ENCODE results near the gene COLEC12.

COLEC12 gene

DNA sequence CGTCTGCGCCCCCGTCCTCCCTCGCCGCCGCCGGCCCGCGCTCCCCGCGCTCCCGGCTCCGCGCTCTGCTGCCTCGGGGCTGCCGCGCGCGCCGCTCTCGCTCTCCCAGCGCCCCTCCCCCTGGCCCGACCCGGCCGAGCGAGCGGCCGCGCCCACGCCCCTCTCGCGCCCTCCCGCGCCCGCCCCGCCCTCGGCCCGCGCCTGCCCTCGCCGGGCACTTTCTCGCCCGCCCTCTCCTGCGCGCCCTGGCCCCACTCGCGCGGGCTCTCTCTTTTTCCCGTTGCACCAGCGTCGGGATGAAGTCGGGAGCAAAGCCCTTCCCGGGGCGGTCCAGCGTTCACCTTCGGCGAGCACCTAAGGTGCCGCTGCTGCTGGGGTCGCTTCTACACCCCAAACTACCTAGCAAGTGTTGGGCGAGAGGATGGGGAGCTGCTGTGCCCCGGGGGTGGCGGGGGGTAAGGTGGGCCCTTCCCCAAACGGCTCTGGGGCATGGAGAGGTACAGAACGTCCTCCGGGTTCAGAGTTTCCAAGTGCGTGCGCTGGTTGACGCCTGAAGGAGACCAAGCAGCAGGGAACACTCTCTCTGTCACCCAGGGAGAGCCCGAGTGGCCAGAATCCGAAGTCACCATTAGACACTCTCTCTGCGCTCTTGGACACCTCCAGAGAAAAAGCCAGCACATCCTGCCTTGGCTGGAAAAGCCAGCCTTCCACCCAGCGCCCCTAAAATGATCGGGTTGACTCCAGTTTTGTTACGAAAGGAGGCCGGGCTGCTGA is at the start of gene COLEC12:
Gene COLEC12, minus strand, starts transcription at position 70 of the 774 bp plus-strand sequence. CDS start 187 bp downstream, outside the sequence.
- DNase-seq, result no peak

DNA sequence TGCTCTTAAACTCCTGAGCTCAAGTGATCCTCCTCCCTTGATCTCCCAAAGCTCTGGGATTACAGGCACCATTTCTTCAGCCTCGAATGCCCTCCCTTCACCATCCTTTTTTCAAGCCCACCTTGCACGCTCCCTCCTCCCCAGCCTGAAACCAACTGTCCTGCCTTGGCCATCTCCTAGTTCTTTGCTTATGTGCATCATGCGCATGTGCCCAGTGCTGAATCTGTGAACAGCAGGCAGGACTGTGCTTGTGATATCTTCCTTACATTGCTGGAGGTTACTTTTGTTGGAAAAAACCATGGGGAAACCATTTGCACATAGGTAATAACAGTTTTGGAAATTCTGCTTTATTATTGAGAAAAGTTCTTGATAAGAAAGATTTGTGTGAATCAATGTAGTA is 49.5 kb upstream of the COLEC12 start:
- no peak for DNase-seq

DNA sequence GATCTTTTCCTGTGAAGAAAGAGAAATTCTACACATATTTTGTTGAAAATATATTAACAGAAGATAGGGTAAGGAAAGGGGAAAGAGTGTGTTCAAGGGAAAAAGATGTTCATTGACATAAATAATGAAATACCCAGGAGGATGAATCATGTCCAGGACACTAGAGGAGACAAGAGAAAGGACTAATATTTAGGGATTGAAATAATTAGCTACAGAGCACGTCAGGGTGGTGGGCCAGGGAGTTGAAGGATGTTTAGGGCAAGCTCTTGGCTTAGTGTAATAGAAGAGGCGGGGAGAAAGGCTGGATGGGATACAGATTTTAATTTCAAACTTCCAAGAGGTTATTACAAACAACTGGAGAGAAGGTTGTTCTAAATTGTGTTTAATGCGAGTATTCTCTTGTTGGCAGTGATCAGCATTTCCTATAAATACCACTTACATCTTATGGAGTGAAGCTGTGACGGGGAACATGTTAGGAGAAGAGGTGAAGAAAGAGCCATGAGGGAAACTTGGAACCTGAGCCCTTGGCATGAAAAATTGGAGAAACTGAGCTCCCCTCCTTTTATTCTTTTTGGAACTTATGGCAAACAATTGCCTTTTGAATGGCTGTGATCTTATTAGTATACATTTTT is 43.1 kb upstream of the COLEC12 start:
- DNase-seq, result no peak

DNA sequence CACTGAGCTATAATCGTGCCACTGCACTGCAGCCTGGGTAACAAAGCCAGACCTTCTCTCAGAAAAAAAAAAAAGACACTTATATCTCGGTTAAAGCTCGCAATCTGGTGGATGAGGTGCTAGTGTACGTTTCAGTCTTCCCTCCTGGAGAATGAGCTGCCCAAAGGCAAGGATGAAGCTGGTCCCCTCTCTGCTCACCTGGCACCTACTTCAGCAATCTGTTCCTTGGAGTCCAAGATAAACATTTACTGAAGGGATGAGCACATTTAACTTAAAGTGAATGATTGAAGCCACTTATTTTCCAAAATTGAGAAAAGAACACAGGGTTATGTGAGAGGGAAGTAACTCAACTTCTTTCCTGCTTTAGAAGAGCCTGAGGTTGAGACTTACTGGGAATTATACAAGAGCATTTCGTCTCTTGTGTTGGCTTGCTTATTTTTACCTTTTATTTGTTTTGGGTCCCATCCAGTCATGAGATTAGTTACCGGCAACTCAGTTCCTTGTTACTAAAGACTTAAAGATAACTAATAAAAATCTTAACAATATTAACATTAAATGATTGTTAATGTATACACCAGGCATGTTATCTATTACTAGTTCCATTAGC is 33.6 kb upstream of the COLEC12 start:
- DNase-seq, result no peak

DNA sequence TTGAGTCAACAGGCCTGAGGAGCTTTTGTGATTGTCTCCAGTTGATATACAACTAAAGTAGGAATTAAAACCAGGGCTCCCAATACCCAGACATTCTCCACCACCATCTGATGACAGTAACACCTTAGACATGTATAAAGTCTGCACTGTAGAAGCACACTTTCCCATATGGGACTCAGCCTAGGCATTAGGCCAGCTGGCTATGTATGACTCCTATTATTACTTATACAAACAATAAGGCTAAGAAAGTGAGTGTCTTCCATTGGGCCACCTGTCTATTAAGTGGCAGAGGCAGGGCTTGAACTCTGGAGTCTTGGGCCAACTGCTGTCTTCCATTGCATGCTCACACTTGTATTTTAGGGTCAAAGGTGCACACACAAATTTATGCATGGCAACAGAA is 32.1 kb upstream of the COLEC12 start:
- DNase-seq, result no peak

DNA sequence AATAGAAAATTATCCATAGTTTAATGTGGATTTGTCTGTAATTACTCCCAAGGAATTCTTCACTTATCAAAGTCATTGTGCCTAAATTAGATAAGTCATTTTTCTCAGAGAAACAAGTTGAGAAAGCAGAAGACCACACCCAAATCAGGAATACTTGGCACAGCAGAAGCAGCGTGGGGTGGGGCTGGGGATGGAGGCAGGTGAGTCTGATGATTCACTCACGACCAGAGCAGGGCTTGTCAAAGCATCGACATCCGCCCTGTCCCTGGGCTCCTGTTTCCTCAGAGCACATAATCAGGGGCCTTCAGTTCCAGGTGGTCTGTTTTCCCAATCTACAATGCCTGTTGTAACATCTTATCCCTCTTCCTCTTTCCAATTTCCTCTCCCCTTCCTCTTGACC is 31.5 kb upstream of the COLEC12 start:
- no peak for DNase-seq

DNA sequence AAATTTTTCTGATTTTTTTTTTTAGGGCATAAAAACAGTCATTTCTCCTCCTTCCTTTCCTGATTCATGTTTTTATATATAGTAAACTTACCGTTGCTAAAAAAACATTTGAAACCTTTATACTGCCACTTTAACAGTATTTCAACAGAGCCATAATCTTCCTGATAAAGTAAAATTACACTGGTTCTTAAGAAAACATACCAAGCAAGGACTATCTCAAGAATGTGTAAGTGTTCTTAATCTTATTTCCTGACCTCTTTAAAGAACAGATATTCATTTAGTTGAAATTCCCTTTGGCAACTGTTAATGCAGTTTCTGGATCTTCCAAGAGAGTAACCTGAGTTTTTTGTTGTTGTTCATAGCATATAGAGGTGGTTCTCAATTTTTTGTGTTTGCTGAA is 26.6 kb upstream of the COLEC12 start:
- no peak for DNase-seq

DNA sequence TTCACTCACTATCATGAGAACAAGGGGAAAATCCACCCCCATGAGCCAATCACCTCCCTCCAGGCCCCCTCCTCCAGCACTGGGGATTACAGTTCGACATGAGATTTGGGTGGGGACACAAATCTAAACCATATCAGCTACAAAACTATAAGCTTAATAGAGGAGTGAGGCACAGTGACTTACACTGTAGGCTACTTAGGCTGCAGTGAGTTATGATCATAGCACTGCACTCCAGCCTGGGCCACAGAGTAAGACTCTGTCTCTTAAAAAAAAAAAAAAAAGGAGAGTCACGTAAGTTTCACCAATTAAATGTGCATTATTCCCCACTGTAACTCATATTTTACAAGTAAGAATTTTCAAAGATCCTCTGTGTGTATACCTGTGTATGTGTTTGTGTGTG is 26.2 kb upstream of the COLEC12 start:
- no peak for DNase-seq

DNA sequence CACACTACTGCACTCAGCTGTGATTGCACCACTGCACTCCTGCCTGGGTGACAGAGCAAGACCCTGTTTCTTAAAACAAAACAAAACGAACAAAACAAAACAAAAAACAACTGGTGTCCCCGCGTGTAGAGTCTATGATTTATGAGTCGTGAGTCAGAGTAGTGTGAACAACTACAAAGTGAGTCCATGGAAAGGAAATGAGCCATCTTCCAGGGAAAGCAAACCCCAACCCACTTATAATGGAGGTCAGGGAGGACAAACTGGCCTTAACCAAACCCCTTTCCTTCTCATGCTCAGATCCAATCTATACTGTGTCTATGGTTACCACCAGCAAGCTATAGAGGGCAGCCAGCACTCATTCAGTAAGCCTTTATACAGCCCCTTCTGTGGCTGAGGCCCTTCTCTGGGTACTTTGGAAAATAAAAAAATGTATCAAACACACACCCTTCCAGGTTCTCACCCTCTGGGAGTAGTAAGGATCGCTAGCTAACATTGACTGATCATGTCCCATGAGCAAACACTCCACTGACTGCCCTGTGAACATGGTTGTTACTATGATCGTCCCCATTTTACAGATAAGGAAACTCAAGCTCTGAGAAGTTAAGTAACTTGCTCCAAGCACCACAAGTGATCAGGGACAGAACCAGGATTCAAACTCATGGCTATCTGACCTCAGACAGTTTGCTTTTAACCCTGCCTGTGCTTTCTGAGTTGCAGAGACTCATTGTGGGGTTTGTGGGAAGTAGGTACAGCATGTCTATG is 24.7 kb upstream of the COLEC12 start:
- DNase-seq, result no peak

DNA sequence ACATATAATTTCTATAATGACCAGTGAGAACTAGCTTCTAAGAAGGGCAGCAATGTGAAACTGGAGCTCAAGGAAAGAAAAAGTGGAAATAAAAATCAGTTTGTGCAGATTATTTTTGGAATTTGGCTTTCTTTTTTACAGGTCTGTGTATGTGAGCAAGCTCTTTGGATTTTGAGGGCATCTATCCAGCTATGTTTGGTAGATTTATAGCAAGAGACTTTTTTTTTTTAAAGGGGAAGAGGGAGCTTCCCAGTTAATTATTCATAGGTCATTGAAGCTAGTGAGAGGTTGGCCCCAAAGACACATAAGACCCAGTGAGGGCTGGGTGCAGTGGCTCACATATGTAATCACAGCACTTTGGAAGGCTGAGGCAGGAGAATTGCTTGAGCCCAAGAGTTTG is 24.0 kb upstream of the COLEC12 start:
- no peak for DNase-seq

DNA sequence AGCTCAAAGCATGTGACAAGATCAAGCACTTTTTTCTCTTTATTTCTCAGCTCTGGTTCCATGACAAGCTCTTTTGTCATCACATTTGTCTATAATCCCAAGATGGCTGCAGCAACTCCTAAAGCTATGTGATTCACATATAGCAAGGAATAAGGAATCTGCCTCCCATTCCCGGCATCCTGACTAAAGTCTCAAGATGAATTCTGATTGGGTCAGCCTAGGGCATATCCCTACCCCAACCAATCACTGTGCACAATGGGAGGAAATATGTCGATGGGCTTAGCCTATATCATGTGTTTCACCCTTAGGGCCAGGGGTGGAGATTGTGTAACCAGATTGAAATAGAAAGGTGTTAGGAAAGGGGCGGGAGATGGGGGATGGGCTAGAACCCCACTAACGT is 23.1 kb upstream of the COLEC12 start:
- DNase-seq, result no peak

DNA sequence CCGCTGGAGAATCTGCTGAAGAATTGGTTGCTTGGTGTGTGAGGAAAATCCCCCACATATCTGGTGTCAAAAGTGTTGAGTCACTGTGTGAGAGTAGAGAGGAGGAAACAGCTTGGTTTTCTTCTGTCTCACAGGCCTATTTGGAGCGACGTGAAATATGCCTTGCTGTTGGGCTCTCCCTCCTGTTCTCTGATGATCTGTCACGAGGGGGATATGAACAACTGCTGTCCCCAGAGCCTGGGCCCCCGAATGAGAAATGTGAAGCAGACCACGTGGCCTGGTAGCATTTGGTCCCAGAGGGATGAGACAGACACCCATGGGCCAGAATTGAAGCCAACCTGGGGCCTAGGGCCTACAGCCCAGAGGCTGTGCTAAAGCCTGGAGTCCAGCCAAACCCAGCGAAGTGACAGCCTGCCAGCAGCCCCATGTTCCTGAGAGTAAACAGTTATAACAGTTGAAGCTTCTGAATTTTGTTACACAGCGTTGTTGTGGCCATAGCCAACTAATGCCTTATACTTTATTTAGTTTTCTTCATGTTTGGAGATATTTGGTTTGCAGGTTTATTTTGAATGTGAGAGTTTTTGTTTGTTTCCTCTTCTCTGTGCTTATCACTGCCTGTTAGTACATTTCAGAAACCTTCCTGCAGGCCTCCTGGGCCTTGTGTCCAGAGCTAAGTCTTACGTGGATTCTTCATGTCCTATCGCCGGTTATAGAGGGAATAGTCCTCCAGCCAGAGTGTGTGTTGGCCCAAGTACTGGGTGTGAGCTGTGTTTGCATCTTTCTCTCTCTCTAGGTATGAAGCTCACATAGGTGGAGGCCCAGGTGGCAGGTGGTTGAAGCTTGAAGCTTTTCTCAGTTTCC is 18.7 kb upstream of the COLEC12 start:
- no peak for DNase-seq

DNA sequence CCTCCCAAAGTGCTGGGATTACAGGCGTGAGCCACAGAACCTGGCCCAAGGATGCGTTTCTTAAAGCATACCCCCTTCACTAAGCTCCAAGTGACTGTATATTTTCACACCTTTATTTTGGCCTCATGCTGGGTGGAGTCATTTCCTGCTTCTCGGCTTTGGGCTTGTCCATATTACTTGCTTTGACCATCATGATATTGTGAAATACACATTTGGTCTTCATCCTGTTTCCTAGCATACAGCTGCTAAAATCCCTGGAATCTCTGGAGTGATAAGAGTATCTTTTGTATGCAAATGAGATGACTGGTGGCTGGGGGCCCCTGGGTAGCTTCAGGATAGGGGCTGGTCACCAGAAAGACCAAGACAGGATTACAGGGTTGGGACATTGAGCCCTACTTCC is 17.6 kb upstream of the COLEC12 start:
- DNase-seq, result no peak

DNA sequence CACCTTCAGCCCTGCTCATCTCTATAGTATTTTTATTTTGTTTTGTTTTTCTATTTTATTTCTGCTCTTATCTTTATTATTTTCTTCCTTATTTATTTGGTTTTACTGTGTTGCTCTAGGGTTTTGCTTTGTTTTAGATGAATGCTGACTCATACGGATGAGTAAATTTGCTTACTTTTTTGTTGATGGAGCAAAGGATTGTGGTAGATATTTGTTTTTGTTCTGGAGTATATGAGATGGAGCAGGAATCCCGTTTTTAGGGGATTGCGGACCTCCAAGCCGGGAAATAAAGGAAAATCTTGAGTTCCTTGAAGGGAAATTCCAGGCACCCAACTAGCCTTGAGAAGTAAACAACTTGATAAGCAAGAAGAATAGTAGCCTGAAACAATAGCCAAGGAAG is 15.3 kb upstream of the COLEC12 start:
- no peak for DNase-seq

DNA sequence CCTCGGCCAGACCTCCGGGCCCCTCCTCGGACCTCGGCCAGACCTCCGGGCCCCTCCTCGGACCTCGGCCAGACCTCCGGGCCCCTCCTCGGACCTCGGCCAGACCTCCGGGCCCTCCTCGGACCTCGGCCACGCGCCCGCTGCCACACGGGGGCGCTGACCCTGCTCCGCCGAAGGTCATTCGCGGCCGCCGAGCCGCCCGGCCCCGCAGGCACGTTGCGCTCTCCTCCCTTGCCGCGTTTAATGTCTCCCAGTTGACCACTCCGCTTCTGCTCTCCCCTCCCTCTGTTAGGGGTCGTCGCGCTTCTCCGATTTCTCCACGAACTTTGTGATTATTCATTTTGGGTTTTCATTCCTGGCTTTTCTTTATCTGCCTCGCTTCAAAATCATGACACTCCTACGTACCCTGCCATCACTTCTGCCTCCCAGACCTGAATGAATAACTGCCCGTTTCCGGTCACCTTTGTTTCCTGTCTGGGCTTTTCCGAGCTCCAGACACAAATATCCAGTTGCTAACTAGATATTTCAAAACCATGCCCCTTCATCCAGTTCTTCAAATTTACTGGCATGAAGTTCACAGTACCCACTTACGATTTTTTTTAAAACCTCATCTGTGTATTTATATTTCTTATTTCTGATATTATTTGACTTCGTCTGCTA is 14.8 kb upstream of the COLEC12 start:
- DNase-seq, result no peak

DNA sequence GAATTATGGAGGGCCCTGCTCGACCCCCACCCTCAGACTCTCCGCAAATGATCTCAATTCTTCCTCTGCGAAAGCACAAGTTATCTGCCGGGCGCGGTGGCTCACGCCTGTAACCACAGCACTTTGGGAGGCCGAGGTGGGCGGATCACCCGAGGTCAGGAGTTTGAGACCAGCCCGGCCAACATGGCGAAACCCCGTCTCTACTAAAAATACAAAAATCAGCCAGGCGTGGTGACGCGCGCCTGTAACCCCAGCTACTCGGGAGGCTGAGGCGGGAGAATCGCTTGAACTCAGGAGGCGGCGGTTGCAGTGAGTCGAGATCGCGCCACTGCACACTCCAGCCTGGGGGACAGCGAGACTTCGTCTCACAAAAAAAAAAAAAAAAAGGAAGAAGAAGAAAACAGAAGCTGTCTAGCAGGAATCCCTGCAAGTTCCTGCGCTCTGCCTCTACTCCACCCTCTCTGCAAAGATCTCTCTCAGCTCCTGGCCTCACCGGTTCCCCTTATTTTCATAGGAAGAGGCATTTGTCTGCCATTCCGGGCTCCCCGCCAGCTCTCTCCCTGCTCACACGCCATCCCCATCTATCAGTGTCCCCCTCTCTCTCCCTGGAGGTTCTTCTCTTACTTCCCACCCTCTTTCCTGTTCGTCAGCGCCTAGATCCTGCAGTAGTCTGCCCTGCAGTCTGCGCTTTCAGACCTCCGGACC is 13.5 kb upstream of the COLEC12 start:
- no peak for DNase-seq

DNA sequence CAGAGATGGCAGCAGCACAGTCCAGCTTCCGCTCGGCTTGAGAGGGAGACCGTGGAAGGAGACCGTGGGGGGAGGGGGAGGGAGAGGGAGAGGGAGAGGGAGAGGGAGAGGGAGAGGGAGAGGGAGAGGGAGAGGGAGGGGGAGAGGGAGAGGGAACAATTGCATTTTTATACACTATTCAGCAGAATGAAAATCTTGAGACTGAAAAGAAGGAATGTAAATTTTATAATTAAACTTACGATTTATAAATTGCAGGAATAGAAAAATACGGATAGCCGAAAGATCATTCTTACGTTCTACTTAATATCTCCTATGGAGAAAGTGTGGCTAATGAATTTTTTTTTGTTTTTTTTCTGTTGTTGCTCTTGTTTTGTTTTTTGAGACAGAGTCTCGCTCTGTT is 12.5 kb upstream of the COLEC12 start:
- DNase-seq, result no peak

DNA sequence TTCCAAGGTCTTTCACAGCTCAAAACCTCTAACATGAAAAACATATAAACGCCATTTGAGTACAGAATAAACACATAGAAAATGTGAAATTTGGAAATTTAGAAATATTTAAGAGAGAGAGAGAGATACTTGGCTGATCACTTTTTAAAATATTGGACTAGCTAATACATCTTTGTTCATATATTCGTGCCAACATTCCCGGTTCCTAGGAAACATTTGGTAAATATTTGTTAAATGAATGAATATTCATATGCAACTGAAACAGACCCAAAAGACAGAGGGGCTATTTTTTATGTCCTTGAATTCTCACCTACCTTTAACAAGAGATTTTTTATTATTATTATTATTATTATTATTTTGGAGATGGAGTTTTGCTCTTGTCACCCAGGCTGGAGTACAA is 8.3 kb upstream of the COLEC12 start:
- DNase-seq, result no peak

DNA sequence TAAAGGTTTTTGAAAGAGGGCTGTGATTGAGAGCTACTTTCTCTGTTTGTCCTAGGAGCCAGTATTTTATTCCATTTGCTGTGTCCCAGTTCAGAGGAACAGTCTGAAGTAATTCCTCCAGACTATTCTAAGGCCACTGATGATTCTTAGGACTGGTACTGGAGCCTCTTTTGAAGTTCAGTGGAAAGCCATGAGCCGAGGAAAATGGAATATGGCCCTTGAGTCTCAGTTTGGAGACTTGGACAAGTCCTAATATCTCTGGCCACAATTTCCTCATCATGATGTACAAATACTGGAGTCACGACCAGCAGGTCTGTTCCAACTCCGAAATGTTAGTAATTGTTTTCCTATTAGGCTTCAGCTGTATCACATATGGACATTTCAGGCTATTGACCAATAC is 7.1 kb upstream of the COLEC12 start:
- DNase-seq, result no peak

DNA sequence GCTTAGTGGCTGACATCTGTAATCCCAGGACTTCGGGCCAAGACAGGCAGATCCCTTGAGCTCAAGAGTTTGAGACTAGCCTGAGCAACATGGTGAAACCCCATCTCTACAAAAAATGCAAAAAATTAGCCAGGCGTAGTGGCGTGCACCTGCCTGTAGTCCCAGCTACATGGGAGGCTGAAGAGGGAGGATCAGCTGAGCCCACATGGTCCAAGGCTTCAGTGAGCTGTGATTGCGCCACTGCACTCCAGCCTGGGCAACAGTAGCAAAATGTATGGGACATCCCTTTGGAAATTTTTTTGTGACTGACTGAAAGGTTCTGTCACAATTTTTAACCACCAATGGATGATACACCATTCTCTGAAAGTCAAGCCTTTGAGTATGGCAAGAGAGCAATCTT is 6.3 kb upstream of the COLEC12 start:
- no peak for DNase-seq

DNA sequence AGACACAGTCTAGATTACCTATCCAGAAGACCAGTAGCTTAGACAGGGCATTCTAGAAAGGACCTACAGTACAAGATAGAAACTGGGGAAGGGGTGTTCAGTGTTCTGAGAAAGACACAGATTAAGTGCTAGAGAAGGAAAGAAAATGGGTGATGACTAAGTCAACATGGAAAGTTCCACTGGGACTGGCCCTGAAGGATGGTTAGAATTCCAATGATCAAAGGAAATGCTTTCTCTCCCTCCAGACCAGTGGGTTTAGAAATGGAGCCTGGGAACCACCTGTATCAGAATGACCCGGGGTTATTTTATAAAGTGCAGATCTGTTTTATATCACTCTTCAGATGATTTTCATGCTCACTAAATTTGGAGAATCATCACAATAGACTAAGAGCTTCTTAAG is 5.8 kb upstream of the COLEC12 start:
- no peak for DNase-seq
